Suppressor macrophage treated with lipopolysaccharide for 1 hour (primary cell): ENCODE results near the gene PGGHG.
"Not testable (repeated sequence)": the region's sequence is repeated elsewhere in the genome, so short reads cannot be mapped to it uniquely, and the experiment has no call there.

Source experiments
- DNase-seq, 3 donors: peaks; one replicate each; pipeline ENCODE4 v3.0.0-alpha.2; 2020 to 2022

PGGHG gene

DNA sequence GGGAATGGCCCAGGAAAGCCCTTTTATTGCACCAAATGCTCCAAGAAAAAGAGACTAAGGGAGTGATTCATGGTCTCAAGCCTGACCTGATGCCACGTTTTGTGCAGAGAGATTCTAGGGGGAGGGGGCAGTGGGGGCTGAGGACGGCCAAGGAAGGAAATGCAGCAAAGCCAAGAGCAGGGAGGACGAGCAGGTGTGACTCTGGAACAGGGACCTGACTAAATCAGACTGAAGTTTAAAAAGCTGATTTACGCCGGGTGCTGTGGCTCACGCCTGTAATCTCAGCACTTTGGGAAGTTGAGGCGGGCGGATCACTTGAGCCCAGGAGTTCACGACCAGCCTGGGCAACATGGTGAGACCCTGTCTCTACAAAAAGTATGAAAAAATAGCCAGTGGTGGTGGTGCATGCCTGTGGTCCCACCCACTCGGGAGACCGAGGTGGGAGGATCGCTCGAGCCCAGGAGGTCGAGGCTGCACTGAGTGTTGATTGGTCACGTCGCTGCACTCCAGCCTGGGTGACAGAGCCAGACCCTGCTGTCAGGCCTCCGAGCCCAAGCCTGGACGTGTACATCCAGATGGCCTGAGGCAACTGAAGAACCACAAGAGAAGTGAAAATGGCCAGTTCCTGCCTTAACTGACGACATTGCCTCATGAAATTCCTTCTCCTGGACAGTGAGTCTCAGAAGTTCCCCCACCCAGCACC lies 42.6 kb downstream of the PGGHG start:
- no peak for DNase-seq

GRCh38 chr11:332651-333480 lies 43.9 kb downstream of the PGGHG start:
- no peak for DNase-seq

GRCh38 chr11:333616-334263 lies 44.8 kb downstream of the PGGHG start:
- not testable (repeated sequence) for DNase-seq

GRCh38 chr11:334264-334994 lies 45.5 kb downstream of the PGGHG start:
- DNase-seq: no peak

GRCh38 chr11:335779-336658 lies 47.1 kb downstream of the PGGHG start:
- peak; percentile 51 to 70 (median 54) for DNase-seq

DNA sequence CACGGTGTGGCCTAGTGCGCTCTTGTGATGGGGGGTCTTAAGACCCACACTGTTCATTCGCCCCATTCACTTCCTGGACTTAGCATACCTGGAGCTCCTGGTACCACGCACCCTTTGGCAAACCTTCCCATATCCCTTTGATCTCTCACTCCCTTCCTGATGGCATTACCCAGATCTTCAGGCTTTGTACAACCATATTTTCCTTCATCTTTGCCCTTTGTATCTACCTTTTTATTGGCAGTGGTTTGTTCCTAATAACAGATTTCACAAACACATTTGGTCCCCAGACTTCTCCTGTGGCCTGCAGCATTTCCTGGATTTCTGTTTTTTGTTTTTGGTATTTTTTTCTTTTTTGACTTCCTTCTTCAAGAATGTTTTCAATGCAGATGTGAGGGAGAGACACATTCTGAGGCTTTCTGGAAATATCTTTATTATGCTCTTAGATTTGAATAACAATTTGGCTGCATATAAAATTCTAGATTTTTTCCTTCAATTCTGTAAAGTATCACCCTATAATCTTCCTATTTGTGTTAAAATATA lies 47.8 kb downstream of the PGGHG start:
- no peak for DNase-seq

GRCh38 chr11:337711-338110 lies 48.8 kb downstream of the PGGHG start:
- DNase-seq: no peak

DNA sequence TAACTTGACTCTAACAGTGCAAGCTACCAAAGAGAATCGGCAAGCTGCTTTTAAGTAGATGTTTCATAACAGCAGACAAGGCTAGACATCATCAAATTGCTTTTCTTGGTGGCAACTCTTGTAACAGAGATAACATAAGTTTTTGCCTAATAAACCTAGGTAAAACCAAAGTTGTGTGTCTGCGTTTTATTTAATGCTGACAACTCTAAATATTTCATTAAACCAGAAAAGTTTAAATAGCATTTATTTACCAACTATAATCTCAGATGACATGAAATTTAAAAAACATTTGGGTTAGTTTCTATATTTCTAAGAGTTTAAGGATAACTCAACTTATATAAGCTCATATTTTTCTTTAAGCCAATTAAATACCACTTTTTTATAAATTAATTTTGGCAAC lies 51.0 kb downstream of the PGGHG start:
- no peak for DNase-seq

GRCh38 chr11:340539-341512 lies 51.9 kb downstream of the PGGHG start:
- no peak for DNase-seq

DNA sequence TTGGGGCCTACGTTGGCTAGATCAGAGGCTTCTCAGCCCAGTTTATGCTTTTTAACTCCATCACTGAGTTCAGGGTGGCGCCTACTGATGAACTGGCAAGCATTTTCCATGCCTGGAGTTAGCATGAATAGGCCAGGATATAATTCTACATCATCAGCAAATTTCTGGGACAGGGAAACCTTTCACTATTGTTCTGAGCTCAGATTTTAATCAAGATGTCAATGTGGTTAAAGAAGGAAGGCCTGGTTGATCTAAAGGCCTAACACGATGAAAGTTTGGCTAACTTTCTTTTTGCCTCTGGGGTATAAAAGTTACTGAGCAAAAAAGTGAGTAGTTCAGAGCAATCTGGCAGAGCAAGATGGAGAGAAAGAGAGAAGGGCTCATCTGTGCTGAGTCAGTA lies 53.4 kb downstream of the PGGHG start:
- DNase-seq: no peak

- no peak for DNase-seq
Observed at GRCh38 chr11:344836-345578, 56.1 kb downstream of the PGGHG start.
